HG02610 (cell line): ENCODE data around the gene MINDY4.

Source experiments
- ATAC-seq: cut with Tn5 transposase; IDR thresholded peaks from one replicate; pipeline ENCODE4 v1.9.1; 2021; ENCODE audit warnings: mild to moderate bottlenecking, moderate library complexity; ENCODE audit not compliant: unreplicated experiment

Gene MINDY4

DNA sequence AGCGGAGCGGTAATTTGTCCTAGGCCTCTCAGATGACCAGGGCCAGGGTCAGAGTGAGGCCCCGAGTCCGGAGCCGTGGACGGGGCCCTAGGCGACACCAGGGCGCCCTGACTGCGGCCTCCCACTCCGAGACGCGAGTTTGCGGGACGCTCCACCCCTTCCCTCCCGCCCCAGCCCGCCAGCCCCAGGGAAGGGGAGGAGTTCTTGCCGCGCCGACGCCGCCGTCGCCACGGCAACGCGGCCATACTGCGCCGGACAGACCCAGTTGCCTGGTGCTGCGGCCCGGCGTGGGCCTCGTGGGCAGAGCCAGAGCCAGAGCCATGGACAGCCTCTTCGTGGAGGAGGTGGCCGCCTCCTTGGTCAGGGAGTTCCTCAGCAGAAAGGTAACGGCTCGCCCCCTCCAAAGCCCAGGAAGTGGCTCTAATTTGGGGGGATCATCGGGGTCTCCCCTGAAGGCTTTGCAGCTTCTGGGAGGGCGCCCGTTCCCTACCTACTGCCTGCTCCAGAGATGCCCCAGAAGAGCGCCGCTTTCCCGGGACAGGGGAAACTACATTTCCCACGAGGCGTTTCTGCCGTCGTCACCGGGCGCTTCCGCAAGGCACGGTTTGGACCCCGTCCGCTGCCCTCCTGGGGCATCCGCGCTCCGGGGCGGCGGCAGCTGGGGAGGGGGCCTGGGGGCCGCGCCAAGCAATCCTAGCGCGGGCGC, at the start of gene MINDY4:
TSS of gene MINDY4 (plus strand) at position 244 of the 706 bp plus-strand sequence. CDS start at position 321, 77 bp downstream.
- ATAC-seq = peak; percentile 94

DNA sequence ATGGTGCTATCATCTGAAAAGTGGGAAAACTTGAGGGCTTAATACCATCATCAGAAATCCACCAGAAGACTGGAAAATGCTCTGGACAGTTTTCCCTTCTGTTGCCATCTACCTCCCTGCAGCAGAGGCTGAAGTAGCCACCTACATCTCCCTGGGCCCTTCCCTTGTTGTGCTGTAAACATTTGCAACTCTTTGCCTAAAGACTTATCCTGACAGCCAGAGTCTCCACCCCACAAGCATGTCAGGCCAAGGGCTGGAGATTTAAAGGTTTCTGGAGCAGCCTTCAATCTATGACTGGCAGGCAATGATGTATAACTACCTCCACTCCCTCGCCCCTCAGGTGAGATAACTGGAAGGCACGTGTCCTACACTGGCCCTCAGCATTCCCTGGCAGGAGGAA, 49.0 kb upstream of the MINDY4 start:
- no peak for ATAC-seq

DNA sequence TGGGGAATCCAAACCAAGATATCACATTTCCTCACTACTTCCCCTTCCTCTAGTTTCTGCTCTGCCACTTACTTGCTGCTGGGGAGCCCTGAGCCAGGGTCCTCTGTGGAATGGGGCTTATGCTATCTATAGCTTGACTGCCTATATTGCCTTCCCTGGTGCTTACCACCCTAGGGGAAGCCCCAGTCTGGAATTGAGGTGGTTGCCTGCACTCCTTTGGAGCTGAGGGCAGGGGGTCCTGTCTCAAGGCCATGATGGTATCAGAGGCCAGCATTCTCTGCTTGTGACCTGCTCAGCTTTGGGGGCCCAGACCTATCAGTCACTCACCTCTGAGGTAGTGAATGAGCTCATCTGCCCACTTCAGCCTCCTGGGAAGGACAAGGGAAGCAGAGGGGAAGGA, 48.5 kb upstream of the MINDY4 start:
- no peak for ATAC-seq

DNA sequence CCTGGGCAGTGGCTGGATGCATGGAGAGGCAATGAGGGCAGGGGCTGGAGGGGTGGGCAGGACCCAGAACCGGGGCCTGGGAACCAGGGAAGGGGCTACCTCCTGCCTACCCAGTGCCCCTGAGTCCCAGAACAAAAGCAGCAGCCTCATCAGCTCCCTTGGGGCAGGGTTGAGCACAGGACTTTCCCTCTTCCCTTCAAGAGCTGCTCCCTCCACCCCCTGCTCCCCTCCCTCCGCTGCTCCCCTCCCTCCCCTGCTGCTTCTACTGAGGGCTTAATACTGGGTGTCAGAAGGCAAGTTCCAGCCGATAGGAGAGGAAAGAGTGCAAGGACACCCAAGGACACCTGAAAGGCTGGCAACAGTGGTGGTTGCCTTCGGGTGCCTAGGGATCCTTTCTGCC, 47.4 kb upstream of the MINDY4 start:
- ATAC-seq = no peak

DNA sequence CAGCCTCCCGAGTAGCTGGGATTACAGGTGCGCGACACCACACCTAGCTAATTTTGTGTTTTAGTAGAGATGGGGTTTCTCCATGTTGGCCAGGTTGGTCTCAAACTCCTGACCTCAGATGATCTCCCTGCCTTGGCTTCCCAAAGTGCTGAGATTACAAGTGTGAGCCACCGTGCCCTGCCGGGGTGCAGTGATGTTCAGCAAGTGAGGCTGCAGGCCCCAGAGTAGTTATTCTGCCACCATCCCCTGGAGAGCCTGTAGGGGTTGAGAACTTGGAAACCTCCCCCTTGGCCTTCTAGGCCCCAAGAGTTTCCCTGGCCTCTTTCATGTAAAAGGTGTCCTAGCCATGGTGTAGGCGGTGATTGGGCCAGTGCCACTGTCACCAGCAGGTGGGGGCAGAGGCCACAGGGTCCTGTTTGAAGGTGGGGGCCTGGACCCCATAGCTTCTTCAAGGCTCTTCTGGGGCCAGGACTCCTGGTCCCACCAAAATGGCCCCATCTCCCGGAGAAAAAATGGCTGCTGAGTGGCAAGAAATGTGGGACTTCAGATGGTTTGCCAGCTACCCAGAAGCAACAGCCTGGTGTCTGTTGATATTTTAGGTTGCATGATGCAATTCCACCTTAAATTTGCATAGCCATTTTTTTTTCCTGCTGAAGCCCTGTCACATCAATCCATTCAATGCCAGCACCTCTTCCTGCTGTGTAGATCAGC, 44.8 kb upstream of the MINDY4 start:
- no peak for ATAC-seq

DNA sequence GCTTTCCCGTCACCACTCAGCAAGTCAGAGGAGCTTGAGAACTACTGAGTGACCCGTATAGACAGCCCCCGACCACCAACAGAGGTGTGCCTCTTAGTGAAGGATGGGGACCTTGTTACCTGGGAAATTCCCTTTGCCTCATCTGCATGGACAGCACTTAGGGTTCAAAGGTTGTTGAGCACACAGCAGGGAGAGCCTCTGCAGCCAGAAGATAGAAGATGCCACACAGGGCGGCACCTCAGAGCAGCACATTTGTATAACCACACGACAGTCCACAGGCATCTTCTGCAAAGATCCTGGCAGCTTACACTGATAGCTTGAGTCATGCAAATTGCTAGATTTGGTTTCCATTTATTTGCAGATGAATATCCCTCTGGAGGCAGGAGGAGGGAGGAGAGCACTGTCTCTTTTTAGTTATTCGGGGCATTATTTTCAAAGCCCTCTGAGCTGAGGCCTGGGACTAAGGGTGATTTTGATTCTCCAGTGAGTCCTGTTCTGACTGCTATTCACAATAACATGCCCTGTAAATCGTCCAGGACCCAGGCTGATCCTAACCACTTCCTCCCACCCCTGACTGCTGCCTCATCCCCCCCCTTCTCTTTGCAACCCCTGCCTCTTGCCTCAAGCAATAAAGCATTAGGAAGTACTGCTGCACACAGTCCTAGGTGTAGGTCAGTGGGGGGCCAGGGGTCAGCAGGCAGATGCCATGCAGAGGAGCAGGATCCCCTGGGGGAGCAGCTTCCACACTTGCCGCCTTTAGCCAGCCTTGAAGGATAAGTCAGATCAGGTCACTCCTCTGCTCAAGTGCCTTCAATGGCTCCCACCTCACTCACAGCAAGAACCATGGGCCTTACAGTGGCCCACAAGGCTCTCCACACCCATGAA, 43.9 kb upstream of the MINDY4 start:
- ATAC-seq = no peak

DNA sequence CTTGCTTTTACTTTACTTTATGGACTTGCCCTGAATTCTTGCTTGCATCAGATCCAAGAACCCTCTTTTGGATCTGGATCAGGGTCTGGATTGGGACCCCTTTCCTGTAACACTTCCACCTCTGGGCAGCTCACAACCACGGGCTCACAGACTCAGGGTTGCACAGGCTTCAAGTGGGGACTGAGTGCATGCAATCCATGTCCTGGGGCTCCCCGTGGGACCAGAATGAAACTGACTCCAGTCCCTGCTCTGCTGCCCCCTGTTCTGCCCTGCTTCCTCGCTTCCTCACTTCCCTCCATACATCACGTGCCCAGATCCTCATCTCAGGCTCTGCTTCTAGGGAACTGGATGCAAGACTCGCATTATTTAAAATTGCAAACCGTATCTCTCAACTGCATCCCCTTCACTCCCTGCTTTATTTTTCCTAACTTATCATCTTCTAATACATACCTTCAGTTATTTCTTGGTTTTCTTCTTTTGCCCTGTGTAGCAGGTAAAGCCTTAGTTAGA, 42.6 kb upstream of the MINDY4 start:
- no peak for ATAC-seq

DNA sequence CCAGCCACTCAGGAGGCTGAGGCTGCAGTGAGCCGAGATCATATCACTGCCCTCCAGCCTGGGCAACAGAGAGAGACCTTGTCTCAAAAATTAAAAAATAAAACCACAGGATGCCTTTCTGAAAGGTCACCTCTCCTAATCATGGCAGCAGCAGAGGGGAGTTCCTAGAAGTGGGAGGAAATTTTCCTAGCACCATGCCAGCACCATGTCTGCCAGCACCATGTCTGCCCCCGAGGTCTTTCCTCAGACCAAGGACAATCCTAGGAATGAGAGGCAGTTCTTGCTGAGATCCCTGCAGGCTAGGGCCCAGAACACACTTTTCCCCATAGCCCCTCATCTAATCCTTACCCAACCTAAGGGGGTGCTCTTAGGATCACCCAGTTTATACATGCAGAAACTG, 41.6 kb upstream of the MINDY4 start:
- ATAC-seq = no peak

DNA sequence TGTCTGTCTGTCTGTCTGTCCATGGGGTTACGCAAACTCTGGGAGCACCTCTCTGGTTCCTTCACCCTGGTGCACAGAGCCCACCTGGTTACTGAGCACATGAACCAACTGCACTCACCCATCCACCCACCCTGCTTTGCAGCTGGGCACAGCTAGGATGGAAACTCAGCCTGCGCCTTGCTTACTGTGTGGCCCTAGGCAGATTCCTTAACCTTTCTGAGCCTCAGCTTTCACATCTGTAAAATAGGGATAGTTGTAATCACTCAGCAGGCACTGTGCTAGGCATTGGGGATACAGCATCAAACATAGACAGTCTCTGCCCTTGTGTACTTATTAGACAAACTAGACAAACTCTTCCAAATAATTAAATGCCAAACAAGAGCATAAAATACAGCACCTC, 41.1 kb upstream of the MINDY4 start:
- ATAC-seq = no peak

DNA sequence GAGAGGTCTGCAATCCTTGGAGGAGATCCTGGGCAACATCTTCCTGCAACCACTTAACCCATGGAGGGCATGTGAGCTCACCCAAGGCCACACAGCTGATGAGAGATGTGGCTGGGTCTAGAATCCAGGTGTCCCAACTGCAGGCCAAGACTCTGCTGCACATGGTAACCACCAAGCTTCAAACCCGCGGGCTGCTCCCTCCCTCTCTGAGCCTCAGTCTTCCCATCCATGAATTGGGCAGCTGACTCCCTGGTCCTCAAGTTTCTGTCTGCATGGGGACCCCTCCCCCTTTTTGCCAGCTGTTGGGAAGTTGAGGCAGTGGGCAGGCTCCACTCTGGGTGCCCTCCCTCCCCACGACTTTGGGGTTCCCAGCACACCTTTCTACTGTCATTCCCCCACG, 40.2 kb upstream of the MINDY4 start:
- no peak for ATAC-seq

DNA sequence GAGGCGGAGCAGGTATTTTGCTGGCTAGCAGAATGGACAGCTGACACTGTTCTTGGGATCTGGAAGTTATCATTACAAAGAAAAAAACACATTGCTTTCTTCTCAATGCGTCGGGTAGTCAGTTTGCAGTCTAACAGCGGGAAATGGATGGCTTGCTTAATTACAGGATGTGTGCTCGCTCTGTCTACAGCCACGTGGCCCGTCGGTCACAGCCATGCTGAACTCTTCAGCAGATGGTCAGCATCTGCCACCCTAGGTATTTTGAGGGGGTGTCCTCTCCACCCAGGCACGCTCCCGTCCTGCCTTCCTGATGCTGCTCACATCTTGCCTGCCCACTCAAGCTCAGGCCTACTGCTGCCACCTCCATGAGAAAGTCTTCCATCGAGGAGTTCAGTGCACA, 39.6 kb upstream of the MINDY4 start:
- no peak for ATAC-seq

DNA sequence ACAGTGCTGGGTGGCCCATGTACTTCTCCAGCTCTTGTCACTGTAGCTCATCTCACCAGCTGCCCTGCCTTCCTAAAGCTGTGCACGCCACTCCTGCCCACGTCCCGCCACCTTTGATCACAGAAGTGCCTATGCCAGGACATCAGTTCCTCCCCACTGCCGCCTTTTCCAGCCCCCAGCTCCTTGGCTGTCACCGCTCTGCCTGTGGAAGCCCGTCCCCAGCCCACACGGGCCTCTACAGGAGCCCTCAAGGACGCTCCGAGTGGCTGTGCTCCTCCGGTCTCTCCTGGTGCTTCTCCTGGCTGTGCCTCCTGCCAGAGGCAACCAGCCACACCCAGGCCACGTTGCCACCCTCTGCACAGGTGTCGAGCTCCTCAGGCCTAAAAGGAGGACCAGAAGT, 38.6 kb upstream of the MINDY4 start:
- no peak for ATAC-seq

DNA sequence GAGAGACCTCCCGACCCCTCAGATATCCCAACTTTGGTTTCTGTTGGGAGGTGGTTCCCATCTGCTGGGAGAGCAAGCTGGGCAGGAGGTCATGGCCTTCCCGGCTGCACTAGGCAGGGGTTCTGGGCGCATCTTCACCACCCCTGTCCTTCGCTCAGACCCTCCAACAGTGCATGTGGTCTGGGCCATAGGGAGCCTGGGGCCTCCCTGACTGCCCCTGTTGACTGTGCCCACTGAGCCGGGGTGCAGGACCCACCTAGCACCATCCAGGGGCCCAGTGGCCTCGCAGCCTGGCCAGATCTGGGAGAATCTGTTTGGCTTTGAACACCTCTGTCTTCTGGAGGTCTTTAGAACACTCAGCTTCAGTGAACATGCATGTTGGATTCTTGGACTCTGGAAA, 38.0 kb upstream of the MINDY4 start:
- no peak for ATAC-seq

DNA sequence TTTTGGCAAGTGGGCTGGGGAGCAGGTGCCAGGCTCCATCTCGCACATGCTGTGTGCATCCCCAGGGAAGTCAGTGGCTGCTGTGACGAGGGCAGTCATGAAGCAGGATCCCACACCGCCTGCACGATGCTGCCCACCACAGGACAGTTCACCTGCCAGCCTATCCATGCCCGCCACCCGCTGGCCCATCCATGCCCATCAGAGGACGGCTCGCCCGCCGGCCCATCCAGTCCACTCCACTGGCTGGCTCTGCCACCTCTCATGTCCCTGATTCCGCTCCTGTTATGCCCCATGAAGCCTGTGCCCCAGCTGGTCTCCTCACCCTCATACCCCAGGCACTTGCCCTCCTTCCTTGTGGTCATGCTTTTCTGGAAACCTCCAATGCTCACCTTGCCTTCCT, 37.5 kb upstream of the MINDY4 start:
- ATAC-seq = no peak

DNA sequence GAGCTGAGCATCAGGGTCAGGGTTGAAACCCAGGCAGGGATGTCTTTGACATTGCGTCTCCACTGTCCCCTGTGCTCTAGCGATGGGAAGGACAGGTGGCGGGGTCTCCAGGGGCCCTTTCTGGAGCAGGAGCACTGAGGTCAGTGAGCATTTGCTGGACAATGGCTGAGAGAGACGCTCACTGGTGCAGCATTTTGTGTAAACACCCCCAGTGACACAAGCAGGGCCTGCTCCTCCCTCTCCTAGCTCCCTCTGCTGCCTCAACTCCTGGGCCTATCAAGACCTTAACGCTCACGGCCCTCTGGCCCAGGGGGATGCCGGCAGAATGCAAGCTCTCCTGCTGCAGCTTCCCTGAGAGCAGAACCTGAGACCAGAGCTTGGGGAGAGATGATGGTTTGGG, 36.7 kb upstream of the MINDY4 start:
- ATAC-seq = no peak

DNA sequence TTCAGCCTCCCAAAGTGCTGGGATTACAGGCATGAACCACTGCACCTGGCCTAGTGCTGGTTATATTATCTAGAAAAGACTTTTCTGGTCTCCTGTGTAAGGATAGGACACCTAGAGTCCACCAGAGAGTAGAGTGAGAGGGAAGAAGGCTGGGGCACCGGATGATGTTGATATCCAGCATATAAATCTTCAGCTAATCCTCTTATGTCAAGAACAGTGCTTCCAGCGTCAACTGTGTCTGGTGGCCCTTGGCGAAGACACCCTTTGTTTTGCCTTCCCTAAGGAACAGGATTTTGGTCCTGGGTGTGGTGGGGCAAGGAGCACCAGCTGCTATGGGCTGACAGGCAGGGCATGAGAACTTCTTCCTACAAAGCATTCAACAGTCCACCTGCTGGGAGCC, 35.6 kb upstream of the MINDY4 start:
- no peak for ATAC-seq

DNA sequence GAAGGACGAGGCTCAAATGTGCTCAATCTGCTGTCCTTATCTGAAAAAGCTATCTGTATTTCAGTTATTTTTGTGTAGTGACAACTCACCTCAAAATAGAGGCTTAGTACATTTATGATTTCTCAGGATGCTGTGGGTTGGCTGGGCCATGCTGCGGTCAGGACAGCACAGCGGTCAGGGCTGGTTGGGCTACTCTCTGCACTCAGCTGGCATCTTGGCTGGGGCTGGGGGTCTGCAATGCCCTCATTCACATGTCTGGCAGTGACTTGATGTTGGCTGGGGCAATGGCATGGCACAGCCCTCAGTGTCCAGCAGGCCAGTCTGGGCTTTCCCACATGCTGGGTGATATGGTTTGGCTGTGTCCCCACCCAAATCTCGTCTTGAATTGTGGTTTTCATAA, 34.9 kb upstream of the MINDY4 start:
- ATAC-seq = no peak

DNA sequence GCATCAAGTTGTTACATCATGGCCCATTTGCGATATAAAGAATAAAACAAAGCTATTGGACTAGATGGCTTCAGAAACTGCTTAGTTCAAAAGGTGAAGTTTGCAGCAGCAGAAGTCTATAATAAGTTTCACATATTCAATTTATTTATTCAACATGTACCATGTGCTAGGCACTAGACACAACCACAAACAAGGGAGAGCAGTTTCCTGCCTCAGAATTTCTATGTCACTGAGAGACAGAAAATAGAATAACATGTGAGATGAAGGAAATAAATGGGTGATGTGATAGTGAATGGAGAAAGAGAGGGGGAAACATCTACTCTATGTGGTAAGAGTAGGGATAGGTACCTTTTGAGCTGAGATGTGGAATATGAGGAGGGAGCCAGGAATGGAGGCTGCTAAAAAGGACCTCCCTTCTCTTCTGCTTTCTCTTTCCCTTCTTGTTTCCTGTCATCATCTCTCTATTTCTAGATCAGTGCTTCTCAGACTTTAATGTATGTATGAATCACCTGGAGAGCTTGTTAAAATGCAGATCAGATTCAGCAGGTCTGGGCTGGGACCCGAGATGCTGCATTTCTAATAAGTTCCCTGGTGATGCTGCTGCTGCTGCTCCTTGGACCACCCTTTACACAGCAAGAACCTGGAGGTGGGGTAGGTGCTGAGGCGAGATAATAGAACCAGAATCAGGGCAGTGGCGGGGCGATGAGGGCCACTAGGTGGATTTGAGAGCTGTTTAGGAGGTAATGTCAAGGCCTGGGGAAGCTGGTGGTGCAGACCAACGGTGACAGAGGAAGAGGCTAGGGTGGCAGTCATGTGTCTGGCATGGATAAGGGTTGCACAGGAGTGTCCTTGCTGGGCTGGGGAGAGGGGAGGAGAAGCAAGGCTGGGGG, 32.9 kb upstream of the MINDY4 start:
- ATAC-seq = peak; percentile 47

DNA sequence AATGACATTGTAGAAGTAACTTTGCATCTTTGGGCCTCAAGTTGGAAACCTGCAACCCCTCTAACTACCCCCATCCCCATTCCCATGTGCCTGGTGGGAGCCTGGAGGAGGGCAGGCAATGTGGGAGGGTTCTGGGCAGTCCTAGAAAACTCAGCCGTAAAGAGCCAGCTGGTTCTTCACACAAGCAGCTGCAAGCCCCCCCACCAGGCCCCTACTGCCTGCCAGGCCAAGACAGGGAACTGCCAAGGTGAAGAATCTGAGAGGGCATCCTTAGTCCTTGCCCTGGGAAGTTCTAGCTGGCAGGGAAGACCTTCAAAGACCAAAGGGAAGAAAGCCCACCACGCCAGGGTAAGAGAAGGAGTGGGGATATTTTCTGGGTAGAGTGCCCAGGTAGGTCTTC, 31.5 kb upstream of the MINDY4 start:
- ATAC-seq = no peak

DNA sequence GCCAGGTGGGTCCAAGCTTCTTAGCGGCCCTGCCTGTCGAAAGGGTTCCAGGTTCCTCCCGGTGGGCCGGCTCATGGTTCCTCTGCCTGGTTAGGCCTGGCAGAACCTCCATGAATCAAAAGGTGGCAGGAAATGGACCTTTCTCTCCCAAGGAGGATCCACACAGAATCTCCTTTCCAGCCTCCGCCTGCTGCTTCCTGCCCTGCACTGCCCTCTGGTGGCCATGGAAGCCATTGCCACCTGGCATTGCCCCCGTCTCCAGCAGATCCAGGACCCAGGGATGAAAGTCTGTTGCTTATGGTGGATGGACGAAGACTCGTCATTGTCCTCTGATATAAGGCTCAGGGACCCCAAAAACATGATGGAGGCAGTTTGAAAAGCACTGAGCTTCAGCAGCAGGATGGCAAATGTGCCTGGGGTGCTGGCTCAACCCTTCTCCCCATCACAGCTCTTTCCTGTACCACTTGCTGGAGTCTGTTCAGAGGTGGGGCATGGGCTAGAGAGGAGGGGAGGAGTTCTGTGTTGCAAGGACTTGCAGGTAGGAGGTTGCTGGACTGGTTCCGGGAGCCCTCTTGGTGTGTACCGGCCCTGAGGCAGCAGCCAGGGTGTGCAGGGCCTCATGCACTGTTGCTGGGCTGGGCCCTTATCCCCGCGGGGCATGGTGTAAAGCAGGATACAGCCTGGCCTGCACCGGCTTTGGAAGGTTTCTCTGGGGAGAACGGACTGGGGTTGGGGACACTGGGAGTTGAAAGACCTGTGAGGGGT, 30.6 kb upstream of the MINDY4 start:
- ATAC-seq = peak; percentile 56
